ENCODE results near the gene BBS5. TPM values are rescaled to one million over a fixed set of nuclear protein-coding genes. Genes with fewer than 3 reads are reported as not detected.

BBS5 gene
- polyA plus RNA-seq, 1 donor from 2014 or later = 9.1 TPM

GRCh38 chr2:169491378-169491777 lies 12.1 kb downstream of the BBS5 start:
- no peak for TF ChIP-seq EZH2 (IDR thresholded peaks at IDR 0.05; ENCODE audit: borderline replicate concordance, insufficient read depth, low read length, poor library complexity, severe bottlenecking)
- H4K20me1 ChIP-seq (ENCODE audit: insufficient read depth) = no peaks in the 10 kb centered on the region
- no peaks in the 10 kb centered on the region for H3F3A ChIP-seq (ENCODE audit: insufficient read depth, low read length, poor library complexity, severe bottlenecking)
- peaks cover 6% of the 10 kb centered on the region for H3K36me3 ChIP-seq (ENCODE audit: insufficient read depth, low read length)
- no peak overlapping the region for H3K9ac ChIP-seq (ENCODE audit: low read length)
- no peaks in the 10 kb centered on the region for H3K9me2 ChIP-seq (ENCODE audit: insufficient read depth, low read length)
- H3K79me2 ChIP-seq (replicated peaks; ENCODE audit: insufficient read depth, low read length) = no peaks in the 10 kb centered on the region
- no peaks in the 10 kb centered on the region for H3K9me3 ChIP-seq (ENCODE audit: low read length)
- no peak overlapping the region for H3K27ac ChIP-seq (ENCODE audit: low read length)
- H3K27me3 ChIP-seq (ENCODE audit: insufficient read depth, low read depth, low read length) = no peaks in the 10 kb centered on the region
- no peak overlapping the region for H2AFZ ChIP-seq (ENCODE audit: low read depth, low read length)
- no peak overlapping the region for H3K4me3 ChIP-seq (ENCODE audit: low read length)
- H3K4me2 ChIP-seq (ENCODE audit: low read length) = no peak overlapping the region

GRCh38 chr2:169493360-169493759 lies 14.1 kb downstream of the BBS5 start:
- H4K20me1 ChIP-seq (ENCODE audit: insufficient read depth) = no peaks in the 10 kb centered on the region
- TF ChIP-seq TAF1 (IDR thresholded peaks at IDR 0.05; ENCODE audit: low read depth) = no peak
- no peak for TF ChIP-seq EZH2 (IDR thresholded peaks at IDR 0.05; ENCODE audit: borderline replicate concordance, insufficient read depth, low read length, poor library complexity, severe bottlenecking)
- TF ChIP-seq SMC3 (conservative IDR thresholded peaks at IDR 0.05; ENCODE audit: poor library complexity) = no peak
- TF ChIP-seq CTCF (IDR thresholded peaks at IDR 0.05; ENCODE audit: poor library complexity, severe bottlenecking) = no peak
- TF ChIP-seq POLR2AphosphoS5 (IDR thresholded peaks at IDR 0.05) = no peak
- TF ChIP-seq EP300 (conservative IDR thresholded peaks at IDR 0.05; ENCODE audit: poor library complexity, severe bottlenecking) = no peak
- TF ChIP-seq RAD21 (conservative IDR thresholded peaks at IDR 0.05) = no peak
- no peak for TF ChIP-seq REST (IDR thresholded peaks at IDR 0.05; ENCODE audit: borderline replicate concordance)
- no peak for TF ChIP-seq MXI1 (conservative IDR thresholded peaks at IDR 0.05; ENCODE audit: poor library complexity, severe bottlenecking)
- no peaks in the 10 kb centered on the region for H3K9me2 ChIP-seq (ENCODE audit: insufficient read depth, low read length)
- H3K9ac ChIP-seq (ENCODE audit: low read length) = no peak overlapping the region
- no peaks in the 10 kb centered on the region for H3K79me2 ChIP-seq (replicated peaks; ENCODE audit: insufficient read depth, low read length)
- no peak overlapping the region for H3K4me3 ChIP-seq (ENCODE audit: low read length)
- no peaks in the 10 kb centered on the region for H3K27me3 ChIP-seq (ENCODE audit: insufficient read depth, low read depth, low read length)
- no peak overlapping the region for H3K4me2 ChIP-seq (ENCODE audit: low read length)
- H3K36me3 ChIP-seq (ENCODE audit: insufficient read depth, low read length) = peaks cover 6% of the 10 kb centered on the region
- H3F3A ChIP-seq (ENCODE audit: insufficient read depth, low read length, poor library complexity, severe bottlenecking) = no peaks in the 10 kb centered on the region
- H3K27ac ChIP-seq (ENCODE audit: low read length) = no peak overlapping the region
- no peaks in the 10 kb centered on the region for H3K9me3 ChIP-seq (ENCODE audit: low read length)
- H2AFZ ChIP-seq (ENCODE audit: low read depth, low read length) = no peak overlapping the region

Measured in neural cell (in vitro differentiated cells).